Heart left ventricle (tissue), 16 donors: ENCODE data around the gene OVAAL. TPM values are rescaled to one million over a fixed set of nuclear protein-coding genes. Genes with fewer than 3 reads are reported as not detected.
A peak's percentile ranks its signal among the peaks of the same experiment; 100 is the strongest.

Experiments
- ATAC-seq, 4 donors: fragments of 200-7000 bp; cut with Tn5 transposase; one replicate each; pipeline ENCODE4 v1.9.1; 2020 to 2022; ENCODE audit warnings: moderate library complexity in 4 of 4, mild to moderate bottlenecking in 3 of 4, moderate number of reproducible peaks in 1 of 4
- DNase-seq, 5 donors: peaks; one replicate each; pipeline ENCODE4 v3.0.0-alpha.2; 2020
- H3K27ac ChIP-seq, 12 donors: fragments of 200-600 bp; sonication (generic) in 4 of 12; one replicate each; pipeline versions ENCODE4 v1.5.0 to v1.8.0; 2016 to 2022; ENCODE audit warnings: mild to moderate bottlenecking in 2 of 12
- H3K27me3 ChIP-seq, 9 donors: fragments of 200-600 bp; sonication (generic) in 2 of 9; one replicate each; pipeline versions ENCODE4 v1.5.1 to v1.8.0; 2016 to 2022; ENCODE audit warnings: mild to moderate bottlenecking in 3 of 9
- H3K36me3 ChIP-seq, 9 donors: fragments of 200-600 bp; sonication (generic) in 2 of 9; one replicate each; pipeline versions ENCODE4 v1.5.0 to v1.8.0; 2018 to 2022; ENCODE audit warnings: mild to moderate bottlenecking in 2 of 9
- H3K4me1 ChIP-seq, 12 donors: fragments of 200-600 bp; sonication (generic) in 4 of 12; one replicate each; pipeline versions ENCODE4 v1.5.0 to v1.8.0; 2016 to 2022; ENCODE audit warnings: mild to moderate bottlenecking in 3 of 12
- H3K4me3 ChIP-seq, 12 donors: fragments of 200-600 bp; sonication (generic) in 4 of 12; one replicate each; pipeline versions ENCODE4 v1.5.0 to v1.8.0; 2017 to 2022; ENCODE audit warnings: mild to moderate bottlenecking in 9 of 12, moderate library complexity in 4 of 12
- H3K9me3 ChIP-seq, 12 donors: fragments of 200-600 bp; sonication (generic) in 4 of 12; one replicate each; pipeline versions ENCODE4 v1.5.0 to v1.8.0; 2016 to 2022; ENCODE audit warnings: mild to moderate bottlenecking in 1 of 12
- POLR2A ChIP-seq, 2 donors: fragments of 450-650 bp; IDR thresholded peaks; one replicate each; pipeline ENCODE4 v1.6.1; 2017; ENCODE audit warnings: antibody characterized with exemption in 2 of 2, mild to moderate bottlenecking in 2 of 2, moderate library complexity in 2 of 2
- WGBS, 4 donors: extraction: QIAGEN DNeasy Blood & Tissue Kit in 2 of 4; methylation state at CpG; one replicate each; pipeline versions ENCODE4 v1.1.5 to v1.1.7; 2013 to 2018; 5-methylcytosine and 5-hydroxymethylcytosine counted together
- intact Hi-C, 10 donors: fragments of 100-400 bp; cut with DNase I; formaldehyde crosslinking; loops; one replicate each; pipeline versions ENCODE4 v1.11.1 to v1.14.2; 2022
- polyA plus RNA-seq, 2 donors: library from polyadenylated mRNA; stranded (reverse); fragments of 200-250 nt; gene quantifications; one replicate each; pipeline ENCODE4 v1.2.3, GENCODE V29; 2013
- total RNA-seq, 9 donors: library from RNA; depleted of rRNA in 2 of 9; stranded (reverse); fragments of >200 nt in 2 of 9; fragmentation: NEBNext Ultra II Directional in 3 of 9; extraction: Animal tissue kit (Norgen Biotek cat#: 25700) in 3 of 9; gene quantifications; one replicate each; pipeline versions ENCODE4 v1.1.0 to v1.2.4, GENCODE V29; 2016 to 2023
- TF ChIP-seq, protein P1 (sequence below), 12 donors: fragments of 200-600 bp; sonication (generic) in 4 of 12; IDR thresholded peaks; one replicate each; pipeline versions ENCODE4 v1.5.0 to v1.8.0; 2018 to 2022; ENCODE audit warnings: antibody characterized with exemption in 12 of 12, mild to moderate bottlenecking in 5 of 12
- donor health status: ischemic (EF 13 %, LVEDD 7.1; RV severe dilation, severe dysfunction).
- donor health status: healthy with polysubstance abuse.
- donor health status: DM: no; HTN: yes; CAD: no.
- donor health status: DM: no; HTN: no; CAD: no.
- donor health status: ischemic (EF 25% LVEDD 6.9; RV normal size, moderate dysfunction).
- donor health status: ischemic (EF 25% LVEDD 5.7; RV mildly dilated, moderate dysfunction).
- donor health status: healthy.
- donor health status: DM: yes; HTN: yes; CAD: no.
- donor health status: ischemic (EF 35%, LVEDD 5.7; RV mildly dilated, moderate dysfunction).
- donor health status: nonischemic (EF 11% LVEDD 7.7; RV severe dilation, severe dysfunction).
- donor health status: DM: yes; HTN: yes; CAD: no.
- donor health status: PGD.
- donor health status: ischemic (EF 29% LVEDD 5.4; RV normal size, mild dysfunction).
- donor health status: nonischemic (EF 23%, LVEDD 6.1; RV moderate dilation, normal function).

The OVAAL gene
- total and polyA plus RNA-seq, 11 donors, result 1.5 to 13.9 (median 2.8) TPM

DNA sequence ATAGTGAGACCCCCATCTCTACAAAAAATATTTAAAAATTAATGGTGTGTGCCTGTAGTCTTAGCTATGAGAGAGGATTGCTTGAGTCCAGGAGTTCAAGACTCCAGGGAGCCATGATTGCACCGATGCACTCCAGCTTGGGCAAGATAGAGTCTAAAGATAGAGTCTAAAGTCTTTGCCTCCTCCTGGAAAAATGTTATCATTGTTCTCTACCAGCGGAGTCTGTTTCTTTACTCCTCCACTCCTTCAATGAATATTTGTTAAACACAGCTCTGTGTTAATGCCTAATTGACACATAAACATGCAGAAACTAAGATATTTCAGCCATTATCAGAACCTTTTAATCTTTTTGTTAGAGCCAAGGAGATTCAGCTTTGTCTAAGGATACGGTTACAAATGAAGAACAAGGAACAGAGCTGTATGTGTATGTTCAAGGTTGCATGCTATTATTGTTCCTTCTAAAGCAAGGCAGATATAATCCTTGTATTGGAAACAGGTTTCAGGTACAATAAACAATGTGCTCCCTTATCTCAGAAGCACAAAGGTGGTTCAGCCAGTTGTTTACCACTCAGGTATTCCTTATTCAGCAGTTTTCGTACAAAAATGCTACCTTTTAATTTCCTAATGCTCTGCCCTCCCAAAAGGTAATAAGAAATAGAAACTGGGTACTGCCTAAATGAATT is 15.4 kb downstream of the OVAAL start:
- H3K27ac ChIP-seq, result no peak overlapping the region
- no peaks in the 10 kb centered on the region for H3K27me3 ChIP-seq
- intact Hi-C loops, result no loop called here
- DNase-seq (no peak), ATAC-seq (no peak)
- H3K4me3 ChIP-seq, result no peak overlapping the region
- TF ChIP-seq, protein P1, sequence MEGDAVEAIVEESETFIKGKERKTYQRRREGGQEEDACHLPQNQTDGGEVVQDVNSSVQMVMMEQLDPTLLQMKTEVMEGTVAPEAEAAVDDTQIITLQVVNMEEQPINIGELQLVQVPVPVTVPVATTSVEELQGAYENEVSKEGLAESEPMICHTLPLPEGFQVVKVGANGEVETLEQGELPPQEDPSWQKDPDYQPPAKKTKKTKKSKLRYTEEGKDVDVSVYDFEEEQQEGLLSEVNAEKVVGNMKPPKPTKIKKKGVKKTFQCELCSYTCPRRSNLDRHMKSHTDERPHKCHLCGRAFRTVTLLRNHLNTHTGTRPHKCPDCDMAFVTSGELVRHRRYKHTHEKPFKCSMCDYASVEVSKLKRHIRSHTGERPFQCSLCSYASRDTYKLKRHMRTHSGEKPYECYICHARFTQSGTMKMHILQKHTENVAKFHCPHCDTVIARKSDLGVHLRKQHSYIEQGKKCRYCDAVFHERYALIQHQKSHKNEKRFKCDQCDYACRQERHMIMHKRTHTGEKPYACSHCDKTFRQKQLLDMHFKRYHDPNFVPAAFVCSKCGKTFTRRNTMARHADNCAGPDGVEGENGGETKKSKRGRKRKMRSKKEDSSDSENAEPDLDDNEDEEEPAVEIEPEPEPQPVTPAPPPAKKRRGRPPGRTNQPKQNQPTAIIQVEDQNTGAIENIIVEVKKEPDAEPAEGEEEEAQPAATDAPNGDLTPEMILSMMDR (IDR thresholded peaks at IDR 0.05), result no peak
- no peak for TF ChIP-seq POLR2A (IDR thresholded peaks at IDR 0.05)
- H3K4me1 ChIP-seq, result peaks cover 0 to 27% (median 9%) of the 10 kb centered on the region in 12 donors
- no peaks in the 10 kb centered on the region for H3K36me3 ChIP-seq
- WGBS, 4 donors, result 67 to 73% (median 71%) methylated on average over 4 of the region's 4 CpGs
- peaks cover 0 to 4% (median 0%) of the 10 kb centered on the region in 12 donors for H3K9me3 ChIP-seq

DNA sequence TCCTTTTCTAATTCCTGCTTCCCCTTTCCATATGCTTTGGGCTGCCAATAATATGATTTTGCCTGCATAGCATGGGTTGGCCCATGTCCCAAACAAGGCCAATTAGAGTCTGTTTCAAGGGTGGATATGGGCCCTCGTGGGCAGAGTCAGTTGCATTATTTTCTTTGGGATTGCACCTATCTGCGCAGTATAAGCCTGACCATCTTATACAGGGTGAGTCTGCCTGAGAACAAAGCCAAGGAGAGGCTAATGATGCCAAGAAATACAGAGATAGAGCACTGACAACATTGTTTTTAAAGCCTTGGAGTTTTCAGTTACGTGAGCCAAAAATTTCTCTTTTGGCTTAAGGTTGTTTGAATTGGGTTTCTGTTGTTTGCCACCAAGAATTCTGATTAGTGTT is 18.6 kb downstream of the OVAAL start:
- H3K27ac ChIP-seq, result no peak overlapping the region
- no peaks in the 10 kb centered on the region for H3K36me3 ChIP-seq
- no peaks in the 10 kb centered on the region for H3K27me3 ChIP-seq
- intact Hi-C loops, result no loop called here
- DNase-seq, result no peak
- peaks cover 0 to 12% (median 7%) of the 10 kb centered on the region in 12 donors for H3K4me1 ChIP-seq
- peaks cover 0 to 4% (median 0%) of the 10 kb centered on the region in 12 donors for H3K9me3 ChIP-seq
- no peak overlapping the region for H3K4me3 ChIP-seq
- WGBS, 4 donors, result 62 to 69% (median 66%) methylated on average over 3 of the region's 3 CpGs
- ATAC-seq, result peak in 2 of 4 donors; percentile 47 to 62
- TF ChIP-seq, protein P1 (IDR thresholded peaks at IDR 0.05), result no peak
- no peak for TF ChIP-seq POLR2A (IDR thresholded peaks at IDR 0.05)

DNA sequence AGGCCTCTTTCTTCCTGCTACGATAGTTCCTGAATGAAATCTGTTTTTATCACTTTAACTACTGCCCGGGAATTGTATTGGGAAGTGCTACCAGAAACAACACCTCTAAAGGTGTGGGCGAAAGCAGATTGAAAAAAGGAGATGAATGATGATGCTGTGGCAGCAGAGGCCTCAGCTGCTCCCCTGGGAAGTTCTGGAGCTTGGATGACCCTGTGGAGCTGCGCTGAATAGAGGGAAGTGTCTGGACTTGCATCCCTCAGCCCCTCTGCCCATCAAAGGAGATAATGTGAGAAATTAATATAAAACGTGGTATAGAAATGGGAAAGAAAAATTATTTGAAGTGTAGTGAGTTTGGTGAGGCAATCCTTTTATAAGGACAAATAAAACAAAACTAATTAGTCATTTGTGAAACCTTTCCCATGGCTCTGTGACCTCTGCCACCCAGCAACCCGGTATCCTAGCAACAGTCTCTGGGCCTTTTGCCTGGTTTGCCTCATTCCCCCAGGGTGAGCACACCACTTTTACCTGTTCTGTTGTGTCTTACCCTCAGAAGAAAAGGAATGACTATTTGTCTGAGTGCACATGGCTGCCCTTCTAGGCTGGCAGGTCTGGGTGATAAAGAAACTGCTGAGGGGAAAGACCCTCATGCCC is 21.3 kb downstream of the OVAAL start:
- DNase-seq (no peak), ATAC-seq (no peak)
- TF ChIP-seq POLR2A (IDR thresholded peaks at IDR 0.05), result no peak
- TF ChIP-seq, protein P1 (IDR thresholded peaks at IDR 0.05), result no peak
- H3K36me3 ChIP-seq, result no peaks in the 10 kb centered on the region
- H3K27me3 ChIP-seq, result no peaks in the 10 kb centered on the region
- H3K4me1 ChIP-seq, result peaks cover 0 to 7% (median 0%) of the 10 kb centered on the region in 12 donors
- peaks cover 0 to 4% (median 0%) of the 10 kb centered on the region in 12 donors for H3K9me3 ChIP-seq
- intact Hi-C loops, result no loop called here
- WGBS, 4 donors, result 72 to 84% (median 83%) methylated on average over 6 of the region's 6 CpGs
- no peak overlapping the region for H3K27ac ChIP-seq
- H3K4me3 ChIP-seq, result no peak overlapping the region

GRCh38 chr1:180581635-180582039 is 22.9 kb downstream of the OVAAL start:
- 83 to 96% (median 89%) methylated on average over 1 of the region's 1 CpG for WGBS, 4 donors
- H3K4me3 ChIP-seq, result no peak overlapping the region
- intact Hi-C loops, result no loop called here
- H3K27ac ChIP-seq, result no peak overlapping the region
- H3K27me3 ChIP-seq, result no peaks in the 10 kb centered on the region
- no peak for TF ChIP-seq POLR2A (IDR thresholded peaks at IDR 0.05)
- TF ChIP-seq, protein P1 (IDR thresholded peaks at IDR 0.05), result no peak
- H3K4me1 ChIP-seq, result peaks cover 0 to 5% (median 0%) of the 10 kb centered on the region in 12 donors
- DNase-seq, result no peak
- no peak for ATAC-seq
- H3K9me3 ChIP-seq, result peaks cover 0 to 4% (median 0%) of the 10 kb centered on the region in 12 donors
- H3K36me3 ChIP-seq, result no peaks in the 10 kb centered on the region
